Testis (tissue), 3 donors: ENCODE measurements around the gene RBM11. TPM values are rescaled to one million over a fixed set of nuclear protein-coding genes. Genes with fewer than 3 reads are reported as not detected.

ENCODE experiments used
- DNase-seq: peaks from one replicate; pipeline ENCODE4 v3.0.0-alpha.2; 2019
- H3K27ac ChIP-seq, 2 donors: fragments of 200-600 bp; sonication (generic); one replicate each; pipeline ENCODE4 v1.5.1; 2019
- H3K27me3 ChIP-seq: fragments of 200-600 bp; sonication (generic); one replicate; pipeline ENCODE4 v1.5.1; 2019
- H3K36me3 ChIP-seq: fragments of 200-600 bp; sonication (generic); one replicate; pipeline ENCODE4 v1.5.1; 2017; ENCODE audit warnings: low read depth; ENCODE audit errors: missing control alignments
- H3K4me1 ChIP-seq: fragments of 200-600 bp; sonication (generic); one replicate; pipeline ENCODE4 v1.5.1; 2019
- H3K4me3 ChIP-seq, 2 donors: fragments of 200-600 bp; sonication (generic); one replicate each; pipeline ENCODE4 v1.5.1; 2017 to 2019
- H3K9me3 ChIP-seq: fragments of 200-600 bp; sonication (generic); one replicate; pipeline ENCODE4 v1.5.1; 2017
- POLR2A ChIP-seq: fragments of 450-650 bp; IDR thresholded peaks from one replicate; pipeline ENCODE4 v1.6.1; 2017; ENCODE audit warnings: antibody characterized with exemption, mild to moderate bottlenecking, moderate library complexity
- WGBS, 2 donors: methylation state at CpG; one replicate each; pipeline ENCODE4 v1.1.5; 2018; 5-methylcytosine and 5-hydroxymethylcytosine counted together
- intact Hi-C: fragments of 100-400 bp; cut with DNase I; formaldehyde crosslinking; loops from one replicate; pipeline ENCODE4 v1.15.1; 2023; ENCODE audit warnings: low total_unique reads
- polyA plus RNA-seq: library from polyadenylated mRNA; stranded (reverse); fragments of 350-450 nt; fragmentation: Illumina TruSeq; extraction: RNeasy Lipid Tissue Mini Kit (QIAGEN cat#74804); gene quantifications from one replicate; pipeline ENCODE4 v1.2.3, GENCODE V29; 2014; ENCODE audit warnings: low read depth, low replicate concordance; ENCODE audit not compliant: insufficient read depth
- total RNA-seq, 2 donors: library from RNA; depleted of rRNA; stranded (reverse); fragments of >200 nt; gene quantifications; one replicate each; pipeline ENCODE4 v1.2.3, GENCODE V29; 2016
- TF ChIP-seq, protein P1 (sequence below), 3 experiments: fragments of 450-650 bp in 2 of 3; fragments of 200-600 bp in 1 of 3; sonication (generic) in 1 of 3; IDR thresholded peaks; one replicate each; pipeline ENCODE4 v1.5.1; 2016 to 2019; ENCODE audit warnings: antibody characterized with exemption in 3 of 3, mild to moderate bottlenecking in 2 of 3, moderate library complexity in 1 of 3

RBM11 gene
- total and polyA plus RNA-seq, 3 donors from 2014 or later = 5.1 to 10.2 (median 5.3) TPM

GRCh38 chr21:14265023-14265422, 49.1 kb downstream of the RBM11 start:
- Histone ChIP-seq H3K27ac (no peak overlapping the region), H3K4me1 (no peaks in the 10 kb centered on the region), H3K27me3 (no peaks in the 10 kb centered on the region), H3K36me3 (no peaks in the 10 kb centered on the region), H3K4me3 (no peak overlapping the region), H3K9me3 (no peaks in the 10 kb centered on the region)
- intact Hi-C loops = no loop called here
- no peak for TF ChIP-seq POLR2A
- 89% methylated on average over 2 of the region's 2 CpGs for WGBS, 2 donors
- no peak for DNase-seq

DNA sequence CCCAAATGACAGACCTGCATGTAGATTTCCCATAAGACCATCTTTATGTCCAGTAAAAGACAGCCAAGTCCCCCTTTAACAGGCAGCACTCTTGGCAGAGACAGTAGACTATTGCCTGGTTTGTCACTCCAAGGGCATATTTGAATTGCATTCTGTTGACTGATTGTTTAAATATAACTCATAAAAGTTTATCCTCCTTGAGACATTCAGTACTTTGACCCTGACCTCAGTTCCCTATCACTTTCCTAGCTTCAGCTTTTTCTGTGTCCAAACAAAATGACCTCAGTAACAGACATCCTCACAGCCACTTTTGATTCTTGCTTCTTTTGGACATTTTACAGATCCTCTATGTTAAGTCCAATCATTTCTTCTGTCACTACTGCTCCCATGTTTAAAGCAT, 51.1 kb downstream of the RBM11 start:
- intact Hi-C loops = no loop called here
- Histone ChIP-seq H3K27ac (no peak overlapping the region), H3K9me3 (no peaks in the 10 kb centered on the region), H3K4me3 (no peak overlapping the region), H3K27me3 (no peaks in the 10 kb centered on the region), H3K4me1 (no peaks in the 10 kb centered on the region), H3K36me3 (no peaks in the 10 kb centered on the region)
- DNase-seq = no peak
- TF ChIP-seq, protein P1, sequence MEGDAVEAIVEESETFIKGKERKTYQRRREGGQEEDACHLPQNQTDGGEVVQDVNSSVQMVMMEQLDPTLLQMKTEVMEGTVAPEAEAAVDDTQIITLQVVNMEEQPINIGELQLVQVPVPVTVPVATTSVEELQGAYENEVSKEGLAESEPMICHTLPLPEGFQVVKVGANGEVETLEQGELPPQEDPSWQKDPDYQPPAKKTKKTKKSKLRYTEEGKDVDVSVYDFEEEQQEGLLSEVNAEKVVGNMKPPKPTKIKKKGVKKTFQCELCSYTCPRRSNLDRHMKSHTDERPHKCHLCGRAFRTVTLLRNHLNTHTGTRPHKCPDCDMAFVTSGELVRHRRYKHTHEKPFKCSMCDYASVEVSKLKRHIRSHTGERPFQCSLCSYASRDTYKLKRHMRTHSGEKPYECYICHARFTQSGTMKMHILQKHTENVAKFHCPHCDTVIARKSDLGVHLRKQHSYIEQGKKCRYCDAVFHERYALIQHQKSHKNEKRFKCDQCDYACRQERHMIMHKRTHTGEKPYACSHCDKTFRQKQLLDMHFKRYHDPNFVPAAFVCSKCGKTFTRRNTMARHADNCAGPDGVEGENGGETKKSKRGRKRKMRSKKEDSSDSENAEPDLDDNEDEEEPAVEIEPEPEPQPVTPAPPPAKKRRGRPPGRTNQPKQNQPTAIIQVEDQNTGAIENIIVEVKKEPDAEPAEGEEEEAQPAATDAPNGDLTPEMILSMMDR (IDR thresholded peaks at IDR 0.05) = no peak
- TF ChIP-seq POLR2A = no peak

DNA sequence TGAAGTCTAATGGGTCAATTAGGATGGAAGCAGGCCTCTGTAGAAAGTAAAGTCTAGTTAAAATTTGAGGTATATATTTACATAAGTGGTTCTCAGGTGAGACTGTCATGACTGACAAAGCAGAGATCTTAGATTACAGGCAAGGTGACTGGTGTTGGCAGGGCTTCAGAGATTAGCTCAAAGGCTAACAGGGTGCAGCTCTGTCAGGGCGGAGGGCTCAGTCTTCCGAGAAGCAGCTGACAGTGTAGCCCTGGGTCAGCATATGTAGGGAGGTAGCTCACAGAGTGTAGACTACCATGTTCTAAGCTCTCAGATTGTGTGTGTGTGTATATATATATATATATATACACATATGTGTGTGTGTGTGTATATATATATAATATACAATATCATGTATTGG, 54.7 kb downstream of the RBM11 start:
- DNase-seq = no peak
- 80 to 92% methylated on average over 2 of the region's 2 CpGs for WGBS, 2 donors
- H3K27me3 ChIP-seq = no peaks in the 10 kb centered on the region
- peaks cover 3% of the 10 kb centered on the region for H3K4me1 ChIP-seq
- intact Hi-C loops = no loop called here
- H3K4me3 ChIP-seq = no peak overlapping the region
- no peaks in the 10 kb centered on the region for H3K36me3 ChIP-seq
- no peaks in the 10 kb centered on the region for H3K9me3 ChIP-seq
- TF ChIP-seq, protein P1 (IDR thresholded peaks at IDR 0.05) = no peak
- no peak for TF ChIP-seq POLR2A
- no peak overlapping the region for H3K27ac ChIP-seq

GRCh38 chr21:14271053-14271452, 55.1 kb downstream of the RBM11 start:
- H3K4me1 ChIP-seq = peaks cover 3% of the 10 kb centered on the region
- H3K4me3 ChIP-seq = no peak overlapping the region
- DNase-seq = no peak
- no peaks in the 10 kb centered on the region for H3K9me3 ChIP-seq
- no peak for TF ChIP-seq POLR2A
- TF ChIP-seq, protein P1 (IDR thresholded peaks at IDR 0.05) = no peak
- H3K36me3 ChIP-seq = no peaks in the 10 kb centered on the region
- intact Hi-C loops = no loop called here
- no peak overlapping the region for H3K27ac ChIP-seq
- 85 to 87% methylated on average over 3 of the region's 3 CpGs for WGBS, 2 donors
- no peaks in the 10 kb centered on the region for H3K27me3 ChIP-seq

GRCh38 chr21:14271641-14272040, 55.7 kb downstream of the RBM11 start:
- TF ChIP-seq, protein P1 (IDR thresholded peaks at IDR 0.05) = no peak
- TF ChIP-seq POLR2A = no peak
- H3K4me1 ChIP-seq = peaks cover 3% of the 10 kb centered on the region
- no peaks in the 10 kb centered on the region for H3K27me3 ChIP-seq
- no peak overlapping the region for H3K27ac ChIP-seq
- no peaks in the 10 kb centered on the region for H3K36me3 ChIP-seq
- H3K4me3 ChIP-seq = no peak overlapping the region
- 79 to 84% methylated on average over 6 of the region's 6 CpGs for WGBS, 2 donors
- H3K9me3 ChIP-seq = no peaks in the 10 kb centered on the region
- no peak for DNase-seq
- intact Hi-C loops = no loop called here
